ENCODE results near the gene ACTR3.

- TF ChIP-seq CTCF (IDR thresholded peaks at IDR 0.05; ENCODE audit: insufficient read depth, low read length) (no peak), POLR2AphosphoS5 (IDR thresholded peaks at IDR 0.05; ENCODE audit: low read depth) (no peak)
Observed at GRCh38 chr2:114011713-114012112, 121.8 kb downstream of the ACTR3 start.

Measured in HL-60 (cell line).